GM12878 (cell line): ENCODE results near the gene NPLOC4. TPM values are rescaled to one million over a fixed set of nuclear protein-coding genes. Genes with fewer than 3 reads are reported as not detected.

Experiments used
- ATAC-seq: fragments of 200-7000 bp; cut with Tn5 transposase; 3 replicates; pipeline ENCODE4 v1.9.1; 2020; ENCODE audit warnings: mild to moderate bottlenecking, moderate library complexity
- BruUV-seq: library from RNA; stranded (reverse); fragments of 400-500 nt; replicated peaks from 2 replicates; lab custom pipeline; 2021; lab: Mats Ljungman, UMichigan
- CTCF ChIA-PET: fragments of 300-600 bp; sonication (Branson Sonifier 250); formaldehyde crosslinking; extraction: SDS; loops from one replicate; lab custom pipeline; 2021; ENCODE audit warnings: inconsistent platforms; lab: Yijun Ruan, JAX
- POLR2A ChIA-PET: fragments of 350-600 bp; formaldehyde crosslinking; extraction: SDS; loops from one replicate; lab custom pipeline; 2021; ENCODE audit warnings: inconsistent platforms; lab: Charles Lee
- RAD21 ChIA-PET: fragments of 300-600 bp; sonication (Branson Sonifier 250); formaldehyde crosslinking; loops from one replicate; lab custom pipeline; 2023; ENCODE audit warnings: antibody characterized with exemption; ENCODE audit not compliant: unreplicated experiment; lab: Charles Lee
- SMC1A ChIA-PET: fragments of 300-600 bp; sonication (Branson Sonifier 250); formaldehyde crosslinking; loops from one replicate; lab custom pipeline; 2023; ENCODE audit not compliant: unreplicated experiment, uncharacterized antibody; lab: Charles Lee
- DNase-seq: peaks from one replicate; pipeline ENCODE4 v3.0.0-alpha.2; 2011; ENCODE audit warnings: low read depth, low spot score
- FAIRE-seq: peaks from 3 replicates; lab custom pipeline; 2011; peaks lifted over from hg19 to GRCh38; lab: Jason Lieb, UNC
- H2AFZ ChIP-seq: 2 replicates; pipeline ENCODE4 v1.6.0; 2011; ENCODE audit warnings: low read depth, low read length, control low read depth; ENCODE audit not compliant: control insufficient read depth
- H3K27ac ChIP-seq: 2 replicates; pipeline ENCODE4 v1.5.1; 2011; ENCODE audit warnings: control low read depth; ENCODE audit not compliant: control insufficient read depth, insufficient read depth
- H3K27me3 ChIP-seq, 2 experiments: replicated peaks in 1 of 2; 2 replicates each; pipeline versions ENCODE4 v1.6.0 to v1.6.1; 2011; ENCODE audit warnings: low read length in 1 of 2; ENCODE audit not compliant: control insufficient read depth in 2 of 2, insufficient read depth in 2 of 2
- H3K36me3 ChIP-seq, 2 experiments: 2 replicates each; pipeline ENCODE4 v1.5.1; 2011; ENCODE audit warnings: low read length in 1 of 2; ENCODE audit not compliant: control insufficient read depth in 2 of 2, insufficient read depth in 2 of 2
- H3K4me1 ChIP-seq: 2 replicates; pipeline ENCODE4 v1.6.1; 2011; ENCODE audit warnings: mild to moderate bottlenecking, low read length, moderate library complexity, mixed read lengths; ENCODE audit not compliant: control insufficient read depth, insufficient read depth
- H3K4me2 ChIP-seq: 2 replicates; pipeline ENCODE4 v1.6.0; 2011; ENCODE audit warnings: control low read depth; ENCODE audit not compliant: control insufficient read depth, insufficient read depth
- H3K4me3 ChIP-seq: fragments of 200-600 bp; sonication (generic); 2 replicates; pipeline ENCODE4 v1.5.1; 2016
- H3K79me2 ChIP-seq: 2 replicates; pipeline ENCODE4 v1.6.0; 2011; ENCODE audit warnings: low read length; ENCODE audit not compliant: control insufficient read depth, insufficient read depth
- H3K9ac ChIP-seq: 2 replicates; pipeline ENCODE4 v1.8.0; 2011; ENCODE audit warnings: low read length, control low read depth, mixed read lengths; ENCODE audit not compliant: control insufficient read depth, insufficient read depth
- H3K9me3 ChIP-seq: replicated peaks from 3 replicates; pipeline ENCODE4 v1.5.1; 2011; ENCODE audit warnings: mild to moderate bottlenecking, low read length; ENCODE audit not compliant: control insufficient read depth, insufficient read depth
- H4K20me1 ChIP-seq: 2 replicates; pipeline ENCODE4 v1.6.0; 2011; ENCODE audit not compliant: control insufficient read depth, insufficient read depth
- CBX5 ChIP-seq: sonication (generic); IDR thresholded peaks from 2 replicates; pipeline ENCODE4 v1.6.1; 2016; ENCODE audit warnings: low read depth, moderate library complexity, mild to moderate bottlenecking, inconsistent platforms
- ESRRA ChIP-seq: IDR thresholded peaks from 2 replicates; pipeline ENCODE4 v1.6.1; 2012; ENCODE audit warnings: mild to moderate bottlenecking, low read length, improper control_type of control experiment
- MTA2 ChIP-seq: fragments of 450-650 bp; IDR thresholded peaks from 2 replicates; pipeline ENCODE4 v1.6.1; 2016; ENCODE audit warnings: low read depth, mild to moderate bottlenecking, moderate library complexity
- NFYB ChIP-seq: IDR thresholded peaks from 2 replicates; pipeline ENCODE4 v1.6.1; 2011; ENCODE audit warnings: low read depth, mild to moderate bottlenecking, low read length, improper control_type of control experiment, moderate library complexity; ENCODE audit not compliant: insufficient read depth
- NR2C2 ChIP-seq: IDR thresholded peaks from 2 replicates; pipeline ENCODE4 v1.6.1; 2011; ENCODE audit warnings: borderline replicate concordance, low read depth; ENCODE audit not compliant: control insufficient read depth, insufficient read length
- RBBP5 ChIP-seq: fragments of 200-600 bp; sonication (generic); conservative IDR thresholded peaks from 2 replicates; pipeline ENCODE4 v1.6.1; 2016
- SIX5 ChIP-seq: IDR thresholded peaks from 2 replicates; pipeline ENCODE4 v1.6.1; 2011; ENCODE audit warnings: mild to moderate bottlenecking, low read depth, low read length, moderate library complexity; ENCODE audit not compliant: severe bottlenecking
- SMAD1 ChIP-seq: fragments of 450-650 bp; IDR thresholded peaks from 2 replicates; pipeline ENCODE4 v1.6.1; 2018; ENCODE audit warnings: mild to moderate bottlenecking, low read depth; ENCODE audit not compliant: partially characterized antibody
- ZNF207 ChIP-seq: fragments of 450-650 bp; IDR thresholded peaks from 2 replicates; pipeline ENCODE4 v1.6.1; 2014; ENCODE audit warnings: antibody characterized with exemption, mild to moderate bottlenecking, borderline replicate concordance
- ZNF274 ChIP-seq: IDR thresholded peaks from one replicate; pipeline ENCODE4 v1.8.0; 2011; ENCODE audit not compliant: insufficient read length, insufficient read depth
- WGBS: methylation state at CpG from one replicate; pipeline ENCODE4 v1.1.6; 2016; ENCODE audit warnings: low lambda C conversion rate; ENCODE audit not compliant: insufficient replicate concordance, insufficient coverage; ENCODE audit errors: missing lambda C conversion rate; 5-methylcytosine and 5-hydroxymethylcytosine counted together
- in situ Hi-C: fragments of 300-500 bp; cut with MboI; formaldehyde crosslinking; loops from 9 replicates; pipeline ENCODE4 v1.14.3; 2018; ENCODE audit warnings: mixed read lengths
- intact Hi-C: fragments of 100-400 bp; cut with micrococcal nuclease; formaldehyde crosslinking; loops from one replicate; pipeline ENCODE4 v1.14.2; 2022; ENCODE audit not compliant: unreplicated experiment
- polyA plus RNA-seq, 11 experiments: library from polyadenylated mRNA; depleted of rRNA in 4 of 11; unstranded in 6 of 11; stranded (reverse) in 5 of 11; fragments of >200 nt; fragmentation: Nextera tagmentation in 4 of 11; fragmentation: Illumina TruSeq in 1 of 11; extraction: Ambion mirVana in 4 of 11; extraction: Trizol in 1 of 11; gene quantifications; 1 replicate in 1 of 11; 2 replicates in 10 of 11; pipeline versions ENCODE4 v1.2.1 to v1.2.3, GENCODE V29; 2011 to 2016; ENCODE audit warnings: inconsistent platforms in 2 of 11, missing spikeins in 2 of 11, low read depth in 1 of 11
- total RNA-seq, 4 experiments: library from RNA; depleted of rRNA in 3 of 4; stranded (reverse); fragments of >200 nt in 3 of 4; fragmentation: Illumina TruSeq in 1 of 4; extraction: Trizol in 1 of 4; gene quantifications; 2 replicates each; pipeline versions ENCODE4 v1.2.1 to v1.2.3, GENCODE V29; 2013 to 2021
- TF ChIP-seq, protein P1 (sequence below): IDR thresholded peaks from 2 replicates; pipeline ENCODE4 v1.6.1; 2012; ENCODE audit warnings: low read length, inconsistent platforms
- TF ChIP-seq, protein P2 (sequence below): fragments of 450-650 bp; formaldehyde crosslinking; IDR thresholded peaks from 2 replicates; pipeline ENCODE4 v1.4.0; 2020; ENCODE audit warnings: mild to moderate bottlenecking, moderate library complexity
- TF ChIP-seq, protein P3 (sequence below): fragments of 450-650 bp; IDR thresholded peaks from 2 replicates; pipeline ENCODE4 v1.6.1; 2016; ENCODE audit warnings: mild to moderate bottlenecking

NPLOC4 gene
- total and polyA plus RNA-seq, 10 of the 15 experiments (the other 5 are each of a cell fraction or from before 2014, with no cell fraction given): 1.5 to 83.7 (median 45.8) TPM

DNA sequence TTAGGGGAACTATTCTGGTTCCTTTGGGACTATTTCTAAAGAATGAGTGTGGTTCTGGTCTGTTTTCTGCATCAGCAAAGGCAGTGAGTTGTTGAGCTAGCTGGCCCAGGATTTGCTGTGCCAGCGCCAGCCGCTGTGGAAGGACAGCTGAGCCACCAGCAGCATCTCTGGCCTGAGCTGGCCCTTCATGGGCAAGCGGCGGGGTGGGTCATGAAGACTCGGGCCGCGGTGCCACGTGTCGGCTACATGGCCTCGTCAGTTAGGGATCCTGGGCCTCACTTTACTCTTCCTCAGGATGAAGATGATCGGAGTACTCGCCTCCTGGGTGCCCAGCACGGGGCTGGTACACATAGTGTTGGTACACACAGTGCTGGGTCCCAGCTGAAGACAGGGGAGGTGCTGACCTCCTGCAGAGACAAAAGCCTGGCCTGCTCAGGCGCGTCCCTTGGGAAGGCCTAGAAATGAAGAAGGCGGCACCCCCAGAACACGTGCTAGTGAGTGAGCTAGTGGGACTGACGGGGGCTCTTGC, 66.9 kb downstream of the NPLOC4 start:
- TF ChIP-seq ZNF207 (no peak), RBBP5 (no peak), CBX5 (no peak), NFYB (no peak), ZNF274 (no peak), MTA2 (no peak), SIX5 (no peak), SMAD1 (no peak), ESRRA (no peak), NR2C2 (no peak)
- TF ChIP-seq, protein P1, sequence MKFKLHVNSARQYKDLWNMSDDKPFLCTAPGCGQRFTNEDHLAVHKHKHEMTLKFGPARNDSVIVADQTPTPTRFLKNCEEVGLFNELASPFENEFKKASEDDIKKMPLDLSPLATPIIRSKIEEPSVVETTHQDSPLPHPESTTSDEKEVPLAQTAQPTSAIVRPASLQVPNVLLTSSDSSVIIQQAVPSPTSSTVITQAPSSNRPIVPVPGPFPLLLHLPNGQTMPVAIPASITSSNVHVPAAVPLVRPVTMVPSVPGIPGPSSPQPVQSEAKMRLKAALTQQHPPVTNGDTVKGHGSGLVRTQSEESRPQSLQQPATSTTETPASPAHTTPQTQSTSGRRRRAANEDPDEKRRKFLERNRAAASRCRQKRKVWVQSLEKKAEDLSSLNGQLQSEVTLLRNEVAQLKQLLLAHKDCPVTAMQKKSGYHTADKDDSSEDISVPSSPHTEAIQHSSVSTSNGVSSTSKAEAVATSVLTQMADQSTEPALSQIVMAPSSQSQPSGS: no peak
- TF ChIP-seq, protein P2, sequence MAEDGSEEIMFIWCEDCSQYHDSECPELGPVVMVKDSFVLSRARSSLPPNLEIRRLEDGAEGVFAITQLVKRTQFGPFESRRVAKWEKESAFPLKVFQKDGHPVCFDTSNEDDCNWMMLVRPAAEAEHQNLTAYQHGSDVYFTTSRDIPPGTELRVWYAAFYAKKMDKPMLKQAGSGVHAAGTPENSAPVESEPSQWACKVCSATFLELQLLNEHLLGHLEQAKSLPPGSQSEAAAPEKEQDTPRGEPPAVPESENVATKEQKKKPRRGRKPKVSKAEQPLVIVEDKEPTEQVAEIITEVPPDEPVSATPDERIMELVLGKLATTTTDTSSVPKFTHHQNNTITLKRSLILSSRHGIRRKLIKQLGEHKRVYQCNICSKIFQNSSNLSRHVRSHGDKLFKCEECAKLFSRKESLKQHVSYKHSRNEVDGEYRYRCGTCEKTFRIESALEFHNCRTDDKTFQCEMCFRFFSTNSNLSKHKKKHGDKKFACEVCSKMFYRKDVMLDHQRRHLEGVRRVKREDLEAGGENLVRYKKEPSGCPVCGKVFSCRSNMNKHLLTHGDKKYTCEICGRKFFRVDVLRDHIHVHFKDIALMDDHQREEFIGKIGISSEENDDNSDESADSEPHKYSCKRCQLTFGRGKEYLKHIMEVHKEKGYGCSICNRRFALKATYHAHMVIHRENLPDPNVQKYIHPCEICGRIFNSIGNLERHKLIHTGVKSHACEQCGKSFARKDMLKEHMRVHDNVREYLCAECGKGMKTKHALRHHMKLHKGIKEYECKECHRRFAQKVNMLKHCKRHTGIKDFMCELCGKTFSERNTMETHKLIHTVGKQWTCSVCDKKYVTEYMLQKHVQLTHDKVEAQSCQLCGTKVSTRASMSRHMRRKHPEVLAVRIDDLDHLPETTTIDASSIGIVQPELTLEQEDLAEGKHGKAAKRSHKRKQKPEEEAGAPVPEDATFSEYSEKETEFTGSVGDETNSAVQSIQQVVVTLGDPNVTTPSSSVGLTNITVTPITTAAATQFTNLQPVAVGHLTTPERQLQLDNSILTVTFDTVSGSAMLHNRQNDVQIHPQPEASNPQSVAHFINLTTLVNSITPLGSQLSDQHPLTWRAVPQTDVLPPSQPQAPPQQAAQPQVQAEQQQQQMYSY (CRISPR knock-in tag): no peak
- TF ChIP-seq, protein P3, sequence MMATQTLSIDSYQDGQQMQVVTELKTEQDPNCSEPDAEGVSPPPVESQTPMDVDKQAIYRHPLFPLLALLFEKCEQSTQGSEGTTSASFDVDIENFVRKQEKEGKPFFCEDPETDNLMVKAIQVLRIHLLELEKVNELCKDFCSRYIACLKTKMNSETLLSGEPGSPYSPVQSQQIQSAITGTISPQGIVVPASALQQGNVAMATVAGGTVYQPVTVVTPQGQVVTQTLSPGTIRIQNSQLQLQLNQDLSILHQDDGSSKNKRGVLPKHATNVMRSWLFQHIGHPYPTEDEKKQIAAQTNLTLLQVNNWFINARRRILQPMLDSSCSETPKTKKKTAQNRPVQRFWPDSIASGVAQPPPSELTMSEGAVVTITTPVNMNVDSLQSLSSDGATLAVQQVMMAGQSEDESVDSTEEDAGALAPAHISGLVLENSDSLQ: no peak
- in situ Hi-C loops: no loop called here
- intact Hi-C loops: no loop called here

More for the DNA sequence above, 66.9 kb downstream of the NPLOC4 start:
- Histone ChIP-seq H3K4me3 (no peak overlapping the region), H3K36me3 (peaks cover 39 to 49% of the 10 kb centered on the region in 2 experiments), H2AFZ (no peak overlapping the region), H3K27me3 (no peaks in the 10 kb centered on the region), H3K27ac (no peak overlapping the region), H3K4me1 (no peaks in the 10 kb centered on the region), H4K20me1 (no peaks in the 10 kb centered on the region), H3K4me2 (no peak overlapping the region), H3K79me2 (no peaks in the 10 kb centered on the region), H3K9me3 (no peaks in the 10 kb centered on the region), H3K9ac (no peak overlapping the region)
- ATAC-seq (no peak), DNase-seq (no peak), FAIRE-seq (no peak)
- ChIA-PET SMC1A (no interaction called here), CTCF (interaction anchor here (1.5 kb wide), 1 partner anchor 31 kb away, joined by 9 read pairs; no protein-coding TSS in a partner anchor), RAD21 (no interaction called here), POLR2A (no interaction called here)
- WGBS: 97% methylated on average over 18 of the region's 18 CpGs
- no TSS peak for BruUV-seq
